HUES64 (cell line): ENCODE measurements around the gene PHACTR2.

Experiments used
- H3K27ac ChIP-seq: 2 replicates; pipeline ENCODE4 v1.7.0; 2013; ENCODE audit warnings: low read depth, low read length, inconsistent platforms
- H3K27me3 ChIP-seq: 2 replicates; pipeline ENCODE4 v1.6.1; 2013; ENCODE audit warnings: mild to moderate bottlenecking, low read length; ENCODE audit not compliant: insufficient read depth
- H3K36me3 ChIP-seq: 2 replicates; pipeline ENCODE4 v1.6.1; 2013; ENCODE audit warnings: mild to moderate bottlenecking, low read length; ENCODE audit not compliant: insufficient read depth
- H3K4me1 ChIP-seq: 2 replicates; pipeline ENCODE4 v1.6.1; 2013; ENCODE audit warnings: mild to moderate bottlenecking, low read length, moderate library complexity; ENCODE audit not compliant: insufficient read depth
- H3K4me3 ChIP-seq: 2 replicates; pipeline ENCODE4 v1.5.1; 2013; ENCODE audit warnings: mild to moderate bottlenecking, low read length, moderate library complexity
- H3K9ac ChIP-seq: 2 replicates; pipeline ENCODE4 v1.6.1; 2013; ENCODE audit warnings: mild to moderate bottlenecking, low read depth, low read length
- H3K9me3 ChIP-seq: 2 replicates; pipeline ENCODE4 v1.6.1; 2013; ENCODE audit warnings: low read depth, low read length; ENCODE audit not compliant: insufficient read depth
- WGBS: fragments of 150-250, 120-280 bp; methylation state at CpG from one replicate; pipeline ENCODE4 v1.1.7; 2013; ENCODE audit warnings: missing lambda C conversion rate; 5-methylcytosine and 5-hydroxymethylcytosine counted together

Gene PHACTR2

DNA sequence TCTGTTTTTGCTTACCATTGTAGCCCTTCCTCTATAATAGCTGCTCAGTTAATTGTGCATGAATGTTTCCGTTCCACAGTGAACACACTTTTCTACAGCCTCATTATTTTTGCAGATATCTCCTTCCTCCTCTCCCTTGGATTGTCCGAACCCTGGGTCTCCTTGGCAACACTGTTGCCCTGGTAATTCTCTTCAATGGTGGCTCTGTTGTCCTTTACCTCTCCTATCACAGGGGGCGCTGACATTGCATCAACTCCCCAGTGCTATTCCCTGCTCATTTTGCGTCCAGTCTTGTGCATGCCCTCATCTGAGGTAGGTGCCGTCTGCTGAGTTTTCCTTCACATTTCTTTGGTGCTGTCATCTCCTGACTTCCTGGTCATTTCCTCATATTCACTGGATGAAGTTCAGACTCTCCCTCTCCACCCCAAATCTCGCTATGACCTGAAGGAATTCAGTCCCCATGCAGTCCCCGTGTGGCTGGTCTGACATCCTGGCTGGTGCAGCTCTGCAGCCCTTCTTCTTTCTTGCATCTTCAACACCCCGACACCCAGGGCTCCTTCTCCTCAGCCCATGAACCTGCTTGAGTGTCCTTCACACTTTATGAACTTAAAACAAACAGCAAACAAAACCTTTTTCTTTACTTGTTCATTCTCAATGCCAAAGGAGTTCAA lies 21.1 kb downstream of the PHACTR2 start:
- no peaks in the 10 kb centered on the region for H3K27me3 ChIP-seq
- H3K36me3 ChIP-seq: no peaks in the 10 kb centered on the region
- 93% methylated on average over 8 of the region's 8 CpGs for WGBS
- H3K4me3 ChIP-seq: no peak overlapping the region
- no peaks in the 10 kb centered on the region for H3K9me3 ChIP-seq
- H3K27ac ChIP-seq: no peak overlapping the region
- peaks cover 48% of the 10 kb centered on the region for H3K4me1 ChIP-seq
- no peak overlapping the region for H3K9ac ChIP-seq

GRCh38 chr6:143699430-143699825 lies 21.7 kb downstream of the PHACTR2 start:
- Histone ChIP-seq H3K36me3 (no peaks in the 10 kb centered on the region), H3K27me3 (no peaks in the 10 kb centered on the region), H3K4me3 (no peak overlapping the region), H3K9ac (no peak overlapping the region), H3K4me1 (peaks cover 43% of the 10 kb centered on the region), H3K27ac (no peak overlapping the region), H3K9me3 (no peaks in the 10 kb centered on the region)
- 94% methylated on average over 3 of the region's 3 CpGs for WGBS

DNA sequence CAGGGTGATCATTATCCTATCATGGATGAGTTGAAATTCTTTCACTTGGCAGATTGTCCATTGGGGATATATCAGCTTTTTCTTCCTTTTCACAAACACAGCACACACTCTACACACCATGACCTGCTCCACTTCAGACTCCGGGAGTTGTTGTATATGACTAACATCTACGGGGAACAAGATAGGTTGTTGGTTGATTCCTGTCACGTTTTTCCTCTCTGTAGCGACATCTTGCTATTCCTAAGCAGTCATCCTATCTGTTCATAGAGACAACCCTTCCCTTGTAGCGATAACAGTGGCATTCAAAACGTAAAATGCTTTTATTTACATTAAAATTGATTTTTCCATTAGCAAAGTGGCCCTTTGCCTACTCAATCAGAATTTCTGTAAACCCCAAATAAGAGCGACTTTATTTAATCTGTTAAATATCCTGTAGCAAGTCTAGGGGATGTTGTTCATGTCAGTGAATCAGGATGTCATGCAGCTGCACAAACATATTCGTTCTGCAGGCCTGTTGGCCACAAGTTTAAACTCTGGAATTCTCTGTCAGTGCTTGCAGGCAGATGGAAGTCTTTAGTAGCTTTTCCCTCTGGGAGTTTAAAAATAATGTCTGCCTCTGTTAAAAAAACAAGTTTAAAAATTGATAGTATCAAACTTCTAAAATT lies 23.1 kb downstream of the PHACTR2 start:
- 88% methylated on average over 8 of the region's 8 CpGs for WGBS
- no peak overlapping the region for H3K27ac ChIP-seq
- no peak overlapping the region for H3K9ac ChIP-seq
- H3K27me3 ChIP-seq: no peaks in the 10 kb centered on the region
- peaks cover 29% of the 10 kb centered on the region for H3K4me1 ChIP-seq
- H3K4me3 ChIP-seq: no peak overlapping the region
- H3K9me3 ChIP-seq: no peaks in the 10 kb centered on the region
- H3K36me3 ChIP-seq: no peaks in the 10 kb centered on the region

GRCh38 chr6:143701349-143702234 lies 23.8 kb downstream of the PHACTR2 start:
- H3K9ac ChIP-seq: no peak overlapping the region
- H3K27me3 ChIP-seq: no peaks in the 10 kb centered on the region
- H3K27ac ChIP-seq: no peak overlapping the region
- H3K4me3 ChIP-seq: no peak overlapping the region
- WGBS: 98% methylated on average over 5 of the region's 6 CpGs
- no peaks in the 10 kb centered on the region for H3K9me3 ChIP-seq
- peaks cover 21% of the 10 kb centered on the region for H3K4me1 ChIP-seq
- H3K36me3 ChIP-seq: no peaks in the 10 kb centered on the region

- H3K27me3 ChIP-seq: no peaks in the 10 kb centered on the region
- 95% methylated on average over 3 of the region's 3 CpGs for WGBS
- no peak overlapping the region for H3K27ac ChIP-seq
- peaks cover 6% of the 10 kb centered on the region; the same call in 1 of the 2 replicates for H3K4me1 ChIP-seq
- H3K9me3 ChIP-seq: no peaks in the 10 kb centered on the region
- no peak overlapping the region for H3K4me3 ChIP-seq
- no peaks in the 10 kb centered on the region for H3K36me3 ChIP-seq
- no peak overlapping the region for H3K9ac ChIP-seq
Measured at GRCh38 chr6:143705569-143705968, 27.8 kb downstream of the PHACTR2 start.

GRCh38 chr6:143707697-143708096 lies 29.9 kb downstream of the PHACTR2 start:
- no peak overlapping the region for H3K9ac ChIP-seq
- no peaks in the 10 kb centered on the region for H3K4me1 ChIP-seq
- H3K27me3 ChIP-seq: no peaks in the 10 kb centered on the region
- H3K9me3 ChIP-seq: no peaks in the 10 kb centered on the region
- peaks cover 1% of the 10 kb centered on the region; the same call in 1 of the 2 replicates for H3K36me3 ChIP-seq
- no peak overlapping the region for H3K4me3 ChIP-seq
- WGBS: 100% methylated on average over 3 of the region's 3 CpGs
- H3K27ac ChIP-seq: no peak overlapping the region

- 100% methylated on average over 1 of the region's 1 CpG for WGBS
- no peaks in the 10 kb centered on the region for H3K4me1 ChIP-seq
- no peak overlapping the region for H3K9ac ChIP-seq
- H3K27me3 ChIP-seq: no peaks in the 10 kb centered on the region
- no peak overlapping the region for H3K4me3 ChIP-seq
- H3K36me3 ChIP-seq: peaks cover 13% of the 10 kb centered on the region
- no peak overlapping the region for H3K27ac ChIP-seq
- H3K9me3 ChIP-seq: no peaks in the 10 kb centered on the region
Measured at GRCh38 chr6:143708889-143709288, 31.1 kb downstream of the PHACTR2 start.

DNA sequence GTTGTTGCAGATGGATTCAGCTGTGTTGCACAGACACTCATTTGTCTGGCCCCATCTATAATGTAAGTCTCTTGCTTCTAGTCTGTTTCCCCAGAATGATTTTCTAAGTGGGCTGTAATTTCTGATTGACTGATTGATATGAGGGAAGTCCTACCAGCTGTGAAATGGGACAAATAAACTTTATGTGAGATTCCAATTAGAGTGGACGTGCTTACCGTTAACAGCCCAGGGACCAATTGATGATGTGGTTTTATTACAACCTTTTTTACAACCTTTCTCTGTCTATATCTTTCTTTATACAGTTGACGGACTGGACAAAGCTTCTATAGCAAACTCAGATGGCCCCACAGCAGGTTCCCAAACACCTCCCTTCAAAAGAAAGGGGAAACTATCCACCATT lies 33.9 kb downstream of the PHACTR2 start:
- Histone ChIP-seq H3K36me3 (peaks cover 28% of the 10 kb centered on the region), H3K9me3 (no peaks in the 10 kb centered on the region), H3K27ac (no peak overlapping the region), H3K27me3 (no peaks in the 10 kb centered on the region), H3K4me1 (no peaks in the 10 kb centered on the region), H3K9ac (no peak overlapping the region), H3K4me3 (no peak overlapping the region)
- 100% methylated on average over 3 of the region's 3 CpGs for WGBS

DNA sequence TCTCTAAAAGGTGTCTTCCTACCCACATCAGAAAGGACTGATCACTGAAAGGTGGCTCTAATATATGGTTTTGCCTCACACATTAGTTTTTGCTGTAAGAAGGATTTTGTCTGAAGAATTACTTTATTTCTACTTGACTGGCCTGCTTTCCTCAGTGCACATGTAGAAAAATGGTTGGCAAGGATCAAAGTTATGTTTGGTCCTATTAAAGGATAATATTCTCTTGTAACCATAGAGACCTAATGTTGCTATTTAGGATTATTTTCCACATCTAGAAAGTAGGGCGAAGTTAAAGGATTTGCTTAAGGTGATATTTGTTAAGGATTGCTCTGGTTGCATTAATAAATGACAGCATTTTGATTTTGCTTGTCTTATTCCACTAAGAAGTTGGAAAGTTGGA lies 40.7 kb downstream of the PHACTR2 start:
- Histone ChIP-seq H3K36me3 (peaks cover 52% of the 10 kb centered on the region), H3K9ac (no peak overlapping the region), H3K27ac (no peak overlapping the region), H3K27me3 (no peaks in the 10 kb centered on the region), H3K4me3 (no peak overlapping the region), H3K9me3 (no peaks in the 10 kb centered on the region), H3K4me1 (no peaks in the 10 kb centered on the region)
- WGBS: 100% methylated on average over 1 of the region's 1 CpG

GRCh38 chr6:143721642-143722041 lies 43.9 kb downstream of the PHACTR2 start:
- Histone ChIP-seq H3K9ac (no peak overlapping the region), H3K4me1 (no peaks in the 10 kb centered on the region), H3K36me3 (peaks cover 44% of the 10 kb centered on the region), H3K4me3 (no peak overlapping the region), H3K9me3 (no peaks in the 10 kb centered on the region), H3K27me3 (no peaks in the 10 kb centered on the region), H3K27ac (no peak overlapping the region)

GRCh38 chr6:143724876-143725275 lies 47.1 kb downstream of the PHACTR2 start:
- 100% methylated on average over 5 of the region's 5 CpGs for WGBS
- H3K9me3 ChIP-seq: no peaks in the 10 kb centered on the region
- no peak overlapping the region for H3K4me3 ChIP-seq
- no peaks in the 10 kb centered on the region for H3K27me3 ChIP-seq
- no peak overlapping the region for H3K9ac ChIP-seq
- peaks cover 34% of the 10 kb centered on the region for H3K36me3 ChIP-seq
- no peak overlapping the region for H3K27ac ChIP-seq
- H3K4me1 ChIP-seq: no peaks in the 10 kb centered on the region
